Trophoblast cell (in vitro differentiated cells and primary cell): Measurements from ENCODE around the gene ITGB7.
"Not testable (repeated sequence)": the region's sequence is repeated elsewhere in the genome, so short reads cannot be mapped to it uniquely, and the experiment has no call there.

Experiments used
- DNase-seq, 2 donors: peaks; one replicate each; pipeline ENCODE4 v3.0.0-alpha.2; 2016
- H2AFZ ChIP-seq: 2 replicates; pipeline ENCODE4 v1.6.1; 2013; ENCODE audit warnings: low read length, moderate library complexity, mild to moderate bottlenecking; ENCODE audit not compliant: insufficient read depth, poor library complexity
- H2AK5ac ChIP-seq: 2 replicates; pipeline ENCODE4 v1.6.1; 2013; ENCODE audit warnings: mild to moderate bottlenecking, low read length
- H2BK120ac ChIP-seq: 2 replicates; pipeline ENCODE4 v1.6.1; 2013; ENCODE audit warnings: low read length, mild to moderate bottlenecking, moderate library complexity; ENCODE audit not compliant: insufficient read depth, poor library complexity
- H2BK12ac ChIP-seq: 2 replicates; pipeline ENCODE4 v1.6.1; 2013; ENCODE audit warnings: mild to moderate bottlenecking, low read length, moderate library complexity
- H2BK5ac ChIP-seq: 2 replicates; pipeline ENCODE4 v1.6.1; 2013; ENCODE audit warnings: low read length, low read depth, moderate library complexity, mild to moderate bottlenecking; ENCODE audit not compliant: poor library complexity
- H3K14ac ChIP-seq: 2 replicates; pipeline ENCODE4 v1.6.1; 2013; ENCODE audit warnings: mild to moderate bottlenecking, low read length
- H3K18ac ChIP-seq: 2 replicates; pipeline ENCODE4 v1.6.1; 2013; ENCODE audit warnings: mild to moderate bottlenecking, low read length
- H3K23ac ChIP-seq: 2 replicates; pipeline ENCODE4 v1.6.1; 2013; ENCODE audit warnings: low read length
- H3K27ac ChIP-seq: 2 replicates; pipeline ENCODE4 v1.5.1; 2013; ENCODE audit warnings: low read depth, mild to moderate bottlenecking, inconsistent platforms, low read length, moderate library complexity
- H3K27me3 ChIP-seq: 2 replicates; pipeline ENCODE4 v1.6.1; 2013; ENCODE audit warnings: inconsistent platforms, mild to moderate bottlenecking, low read length, moderate library complexity; ENCODE audit not compliant: insufficient read depth
- H3K36me3 ChIP-seq, 2 experiments: 1 replicate in 1 of 2; 2 replicates in 1 of 2; pipeline ENCODE4 v1.6.1; 2013; ENCODE audit warnings: low read length in 2 of 2, mild to moderate bottlenecking in 2 of 2, moderate library complexity in 1 of 2; ENCODE audit not compliant: insufficient read depth in 2 of 2, control insufficient read depth in 1 of 2
- H3K4ac ChIP-seq: 2 replicates; pipeline ENCODE4 v1.6.1; 2013; ENCODE audit warnings: low read depth, mild to moderate bottlenecking, low read length, moderate library complexity
- H3K4me1 ChIP-seq, 2 experiments: 1 replicate in 1 of 2; 2 replicates in 1 of 2; pipeline ENCODE4 v1.6.1; 2013; ENCODE audit warnings: low read length in 2 of 2, mild to moderate bottlenecking in 2 of 2, moderate library complexity in 1 of 2; ENCODE audit not compliant: insufficient read depth in 2 of 2, control insufficient read depth in 1 of 2
- H3K4me2 ChIP-seq: 2 replicates; pipeline ENCODE4 v1.6.1; 2013; ENCODE audit warnings: inconsistent platforms, mild to moderate bottlenecking, low read length, moderate library complexity
- H3K4me3 ChIP-seq: 2 replicates; pipeline ENCODE4 v1.5.1; 2013; ENCODE audit warnings: mild to moderate bottlenecking, low read depth, low read length, inconsistent platforms
- H3K79me1 ChIP-seq: one replicate; pipeline ENCODE4 v1.6.1; 2013; ENCODE audit warnings: low read length
- H3K79me2 ChIP-seq: 2 replicates; pipeline ENCODE4 v1.6.1; 2013; ENCODE audit warnings: low read length, mild to moderate bottlenecking; ENCODE audit not compliant: control insufficient read depth, insufficient read depth, poor library complexity
- H3K9ac ChIP-seq: 2 replicates; pipeline ENCODE4 v1.6.1; 2013; ENCODE audit warnings: mild to moderate bottlenecking, low read length
- H3K9me3 ChIP-seq: 2 replicates; pipeline ENCODE4 v1.6.1; 2013; ENCODE audit warnings: low read depth, mild to moderate bottlenecking, control low read depth, inconsistent platforms, low read length; ENCODE audit not compliant: insufficient read depth
- H4K12ac ChIP-seq: 2 replicates; pipeline ENCODE4 v1.6.1; 2013; ENCODE audit warnings: low read depth, mild to moderate bottlenecking, low read length, moderate library complexity
- H4K8ac ChIP-seq: 2 replicates; pipeline ENCODE4 v1.6.1; 2013; ENCODE audit warnings: low read depth, mild to moderate bottlenecking, low read length, moderate library complexity
- H4K91ac ChIP-seq: one replicate; pipeline ENCODE4 v1.6.1; 2013; ENCODE audit warnings: low read depth, mild to moderate bottlenecking, low read length, moderate library complexity
- WGBS: extraction: QIAGEN DNeasy Blood & Tissue Kit; methylation state at CpG from one replicate; pipeline ENCODE4 v1.1.7; 2013; ENCODE audit warnings: missing lambda C conversion rate; ENCODE audit not compliant: insufficient read length, insufficient coverage; ENCODE audit errors: extremely low coverage; 5-methylcytosine and 5-hydroxymethylcytosine counted together

Gene ITGB7

GRCh38 chr12:53208435-53208834, 1.4 kb upstream of the ITGB7 start:
- no peaks in the 10 kb centered on the region for H3K79me1 ChIP-seq
- no peak overlapping the region for H3K27ac ChIP-seq
- H3K27me3 ChIP-seq: no peaks in the 10 kb centered on the region
- H2AFZ ChIP-seq: no peak overlapping the region
- no peaks in the 10 kb centered on the region for H3K9me3 ChIP-seq
- H3K9ac ChIP-seq: no peak overlapping the region
- H3K18ac ChIP-seq: no peak overlapping the region
- H3K4me3 ChIP-seq: no peak overlapping the region
- H2BK12ac ChIP-seq: no peak overlapping the region
- no peak overlapping the region for H3K4me2 ChIP-seq
- H4K8ac ChIP-seq: no peak overlapping the region
- H3K4ac ChIP-seq: no peak overlapping the region
- no peak overlapping the region for H3K14ac ChIP-seq
- no peak overlapping the region for H4K91ac ChIP-seq
- no CpG with 5 or more reads among the region's 2 CpGs for WGBS
- no peak overlapping the region for H4K12ac ChIP-seq
- H2BK5ac ChIP-seq: no peak overlapping the region
- H3K36me3 ChIP-seq: peaks cover 16 to 23% of the 10 kb centered on the region in 2 experiments
- H3K79me2 ChIP-seq: no peaks in the 10 kb centered on the region
- no peak overlapping the region for H2AK5ac ChIP-seq
- no peaks in the 10 kb centered on the region for H3K4me1 ChIP-seq
- no peak for DNase-seq
- H3K23ac ChIP-seq: no peak overlapping the region
- H2BK120ac ChIP-seq: no peak overlapping the region

GRCh38 chr12:53205747-53206419, 1.2 kb downstream of the ITGB7 start:
- Histone ChIP-seq H2AK5ac (no peak overlapping the region), H3K23ac (no peak overlapping the region), H3K27me3 (no peaks in the 10 kb centered on the region), H3K9ac (no peak overlapping the region), H3K14ac (no peak overlapping the region), H3K27ac (no peak overlapping the region), H2BK120ac (no peak overlapping the region), H3K9me3 (no peaks in the 10 kb centered on the region), H4K91ac (no peak overlapping the region), H3K18ac (no peak overlapping the region), H3K79me2 (no peaks in the 10 kb centered on the region), H3K4me2 (no peak overlapping the region), H3K4me1 (no peaks in the 10 kb centered on the region), H4K8ac (no peak overlapping the region), H3K79me1 (no peaks in the 10 kb centered on the region), H2AFZ (no peak overlapping the region), H3K36me3 (peaks cover 4 to 7% of the 10 kb centered on the region in 2 experiments), H4K12ac (no peak overlapping the region), H2BK5ac (no peak overlapping the region), H3K4me3 (no peak overlapping the region), H3K4ac (no peak overlapping the region), H2BK12ac (no peak overlapping the region)
- no CpG with 5 or more reads among the region's 7 CpGs for WGBS
- peak; percentile 40 to 62 for DNase-seq

- Histone ChIP-seq H3K36me3 (no peaks in the 10 kb centered on the region), H3K23ac (no peak overlapping the region), H3K18ac (no peak overlapping the region), H3K4me1 (no peaks in the 10 kb centered on the region), H3K14ac (no peak overlapping the region), H3K9me3 (no peaks in the 10 kb centered on the region), H4K12ac (no peak overlapping the region), H3K9ac (no peak overlapping the region), H2AK5ac (no peak overlapping the region), H3K4ac (no peak overlapping the region), H4K8ac (no peak overlapping the region), H3K4me3 (no peak overlapping the region), H3K27ac (no peak overlapping the region), H3K27me3 (no peaks in the 10 kb centered on the region), H2BK120ac (no peak overlapping the region), H2AFZ (no peak overlapping the region), H3K4me2 (no peak overlapping the region), H2BK5ac (no peak overlapping the region), H4K91ac (no peak overlapping the region), H3K79me2 (no peaks in the 10 kb centered on the region), H2BK12ac (no peak overlapping the region), H3K79me1 (no peaks in the 10 kb centered on the region)
- no peak for DNase-seq
- WGBS: no CpG with 5 or more reads among the region's 1 CpG
Observed at GRCh38 chr12:53204351-53204750, 2.7 kb downstream of the ITGB7 start.

- H2AFZ ChIP-seq, H2BK12ac ChIP-seq, H4K91ac ChIP-seq, H3K27me3 ChIP-seq, H3K18ac ChIP-seq, H3K36me3 ChIP-seq, H4K12ac ChIP-seq, H3K4ac ChIP-seq, H2BK120ac ChIP-seq, H3K9ac ChIP-seq, H2AK5ac ChIP-seq, H3K4me2 ChIP-seq, H2BK5ac ChIP-seq, H3K4me3 ChIP-seq, H4K8ac ChIP-seq, H3K79me2 ChIP-seq, H3K23ac ChIP-seq, H3K14ac ChIP-seq, H3K79me1 ChIP-seq, H3K9me3 ChIP-seq, H3K27ac ChIP-seq, DNase-seq, H3K4me1 ChIP-seq: not testable (repeated sequence)
- no CpG with 5 or more reads among the region's 7 CpGs for WGBS
Observed at GRCh38 chr12:53202316-53202715, 4.7 kb downstream of the ITGB7 start.
